Transverse colon (tissue), 4 donors: ENCODE results near the gene KIDINS220. TPM values are rescaled to one million over a fixed set of nuclear protein-coding genes. Genes with fewer than 3 reads are reported as not detected.

Source experiments
- DNase-seq: peaks from one replicate; pipeline ENCODE4 v3.0.0-alpha.2; 2019
- H3K27ac ChIP-seq, 4 donors: fragments of 200-600 bp; sonication (generic); 2 replicates each; pipeline ENCODE4 v1.5.1; 2016 to 2018; ENCODE audit warnings: inconsistent platforms in 4 of 4
- H3K27me3 ChIP-seq: fragments of 200-600 bp; sonication (generic); 2 replicates; pipeline ENCODE4 v1.5.1; 2017; ENCODE audit warnings: inconsistent platforms
- H3K36me3 ChIP-seq, 4 donors: fragments of 200-600 bp; sonication (generic); 2 replicates each; pipeline ENCODE4 v1.5.1; 2017 to 2019; ENCODE audit warnings: inconsistent platforms in 4 of 4
- H3K4me1 ChIP-seq, 4 donors: fragments of 200-600 bp; sonication (generic); 2 replicates each; pipeline ENCODE4 v1.5.1; 2017 to 2020; ENCODE audit warnings: inconsistent platforms in 4 of 4
- H3K4me3 ChIP-seq, 4 donors: fragments of 200-600 bp; sonication (generic); 1 replicate in 1 of 4; 2 replicates in 3 of 4; pipeline versions ENCODE4 v1.5.1 to v1.6.1; 2017 to 2019; ENCODE audit warnings: inconsistent platforms in 4 of 4
- H3K9me3 ChIP-seq, 2 donors: fragments of 200-600 bp; sonication (generic); 2 replicates each; pipeline ENCODE4 v1.5.1; 2017 to 2019; ENCODE audit warnings: inconsistent platforms in 2 of 2
- CTCF ChIP-seq, 5 experiments: fragments of 200-600 bp in 3 of 5; fragments of 450-650 bp in 2 of 5; sonication (generic) in 3 of 5; IDR thresholded peaks; 1 replicate in 2 of 5; 2 replicates in 3 of 5; pipeline ENCODE4 v1.5.1; 2016 to 2017; ENCODE audit warnings: antibody characterized with exemption in 5 of 5, inconsistent platforms in 3 of 5, mild to moderate bottlenecking in 2 of 5, moderate library complexity in 1 of 5
- EP300 ChIP-seq: sonication (generic); formaldehyde crosslinking; IDR thresholded peaks from one replicate; pipeline ENCODE4 v1.6.1; 2017; ENCODE audit warnings: antibody characterized with exemption, low read depth
- POLR2A ChIP-seq: fragments of 450-650 bp; IDR thresholded peaks from one replicate; pipeline ENCODE4 v1.6.1; 2016; ENCODE audit warnings: antibody characterized with exemption, mild to moderate bottlenecking, moderate library complexity
- POLR2AphosphoS5 ChIP-seq, 3 donors: sonication (generic); formaldehyde crosslinking; IDR thresholded peaks; one replicate each; pipeline ENCODE4 v1.6.1; 2016; ENCODE audit warnings: antibody characterized with exemption in 3 of 3
- WGBS, 2 donors: methylation state at CpG; one replicate each; pipeline ENCODE4 v1.1.5; 2018; ENCODE audit warnings: low coverage in 1 of 2; 5-methylcytosine and 5-hydroxymethylcytosine counted together
- in situ Hi-C, 4 donors: fragments of 200-750 bp; cut with MboI; loops; one replicate each; pipeline versions ENCODE4 v1.15.0 to v1.15.1; 2017; ENCODE audit warnings: low sequenced_read_pairs in 3 of 4, low pct_ligation_motif_present in 1 of 4, low pct_unique_long_range_greater_than_20kb in 1 of 4
- intact Hi-C: fragments of 100-400 bp; cut with DNase I; formaldehyde crosslinking; loops from one replicate; pipeline ENCODE4 v1.15.1; 2023; ENCODE audit warnings: low total_unique reads
- total RNA-seq, 4 donors: library from RNA; depleted of rRNA; stranded (reverse); fragments of >200 nt; gene quantifications; one replicate each; pipeline ENCODE4 v1.1.0, GENCODE V29; 2016

KIDINS220 gene
- total RNA-seq, 4 donors from 2014 or later = 79.3 to 110 (median 85.9) TPM

DNA sequence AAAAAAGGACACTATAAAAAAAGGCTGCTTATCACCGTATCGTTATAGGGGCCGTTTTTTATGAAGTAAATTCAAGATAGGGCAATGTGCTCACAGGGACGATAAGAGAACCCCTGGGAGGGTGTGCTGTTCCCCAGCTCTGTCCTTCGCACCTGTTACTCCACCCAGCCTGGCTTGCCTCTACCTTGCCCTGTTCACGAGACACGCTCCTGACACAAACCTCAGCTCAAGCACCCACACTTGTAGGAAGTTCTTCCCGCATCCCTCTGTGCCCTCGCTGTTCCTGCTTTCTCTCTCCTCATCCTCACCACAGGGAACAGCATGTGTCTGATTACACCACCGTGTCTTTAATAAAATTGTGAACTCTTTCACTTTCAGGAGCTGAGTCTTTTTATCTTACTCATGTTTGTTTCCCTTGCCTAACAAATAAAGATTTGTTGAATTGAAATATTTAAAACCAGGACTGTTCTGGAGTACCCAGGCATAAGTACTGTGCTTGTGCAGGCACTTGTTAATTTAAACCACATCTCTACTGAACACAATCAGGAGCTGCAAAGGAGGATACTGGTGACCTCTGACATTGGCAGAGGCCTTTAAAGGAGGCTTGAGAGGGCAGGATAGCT, 26.0 kb upstream of the KIDINS220 start:
- H3K36me3 ChIP-seq = no peaks in the 10 kb centered on the region
- intact Hi-C loops = no loop called here
- TF ChIP-seq POLR2A = no peak
- TF ChIP-seq CTCF (IDR thresholded peaks at IDR 0.05) = no peak
- no peak for TF ChIP-seq EP300
- no peak for TF ChIP-seq POLR2AphosphoS5 (IDR thresholded peaks at IDR 0.05)
- WGBS, 2 donors = 77 to 84% methylated on average over 7 to 10 of the region's 10 CpGs
- no peak for DNase-seq
- H3K9me3 ChIP-seq = no peaks in the 10 kb centered on the region
- in situ Hi-C loops = loop anchor here in 1 of 4 donors (25.0 kb wide), 1 partner anchor 274 kb away; no protein-coding TSS in a partner anchor
- no peaks in the 10 kb centered on the region for H3K27me3 ChIP-seq
- H3K4me1 ChIP-seq = no peaks in the 10 kb centered on the region
- H3K27ac ChIP-seq = no peak overlapping the region
- no peak overlapping the region for H3K4me3 ChIP-seq

DNA sequence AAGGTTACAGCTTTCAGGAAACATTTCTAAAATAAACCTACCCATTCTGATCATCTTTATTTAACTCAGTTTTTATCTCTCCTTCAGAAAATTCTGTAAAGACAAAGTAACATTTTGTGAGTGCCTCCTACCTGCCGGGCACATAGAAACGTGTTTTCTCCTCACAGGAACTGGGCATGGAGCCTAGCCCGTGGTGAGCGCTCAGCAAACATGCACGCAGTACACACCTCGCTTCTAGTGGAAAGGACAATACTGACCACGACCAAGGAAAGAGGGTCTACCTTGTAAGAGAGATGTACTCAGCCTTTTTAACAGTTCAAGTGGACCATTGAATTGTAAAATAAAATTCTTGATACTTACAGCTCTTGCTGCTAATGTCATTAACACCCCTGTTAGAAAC, 24.8 kb upstream of the KIDINS220 start:
- no peak overlapping the region for H3K27ac ChIP-seq
- no peaks in the 10 kb centered on the region for H3K4me1 ChIP-seq
- in situ Hi-C loops (loop anchor here in 1 of 4 donors (25.0 kb wide), 1 partner anchor 275 kb away; no protein-coding TSS in a partner anchor), intact Hi-C loops (no loop called here)
- H3K27me3 ChIP-seq = no peaks in the 10 kb centered on the region
- no peak overlapping the region for H3K4me3 ChIP-seq
- H3K9me3 ChIP-seq = no peaks in the 10 kb centered on the region
- DNase-seq = no peak
- TF ChIP-seq POLR2AphosphoS5 (IDR thresholded peaks at IDR 0.05) (no peak), EP300 (no peak), CTCF (IDR thresholded peaks at IDR 0.05) (no peak), POLR2A (no peak)
- H3K36me3 ChIP-seq = no peaks in the 10 kb centered on the region
- WGBS, 2 donors = 93% methylated on average over 7 of the region's 7 CpGs; no CpG with 5 or more reads in 1 of the 2 donors

- in situ Hi-C loops = loop anchor here in 1 of 4 donors (25.0 kb wide), 1 partner anchor 276 kb away; no protein-coding TSS in a partner anchor
- no peaks in the 10 kb centered on the region for H3K36me3 ChIP-seq
- H3K27me3 ChIP-seq = no peaks in the 10 kb centered on the region
- no peaks in the 10 kb centered on the region for H3K9me3 ChIP-seq
- no peak for TF ChIP-seq POLR2A
- no peak for TF ChIP-seq CTCF (IDR thresholded peaks at IDR 0.05)
- TF ChIP-seq EP300 = no peak
- no peak for TF ChIP-seq POLR2AphosphoS5 (IDR thresholded peaks at IDR 0.05)
- no peak for DNase-seq
- WGBS, 2 donors = 97 to 100% methylated on average over 1 of the region's 1 CpG
- H3K4me1 ChIP-seq = no peaks in the 10 kb centered on the region
- no peak overlapping the region for H3K4me3 ChIP-seq
- no peak overlapping the region for H3K27ac ChIP-seq
- intact Hi-C loops = no loop called here
Measured at GRCh38 chr2:8861797-8862196, 24.4 kb upstream of the KIDINS220 start.

DNA sequence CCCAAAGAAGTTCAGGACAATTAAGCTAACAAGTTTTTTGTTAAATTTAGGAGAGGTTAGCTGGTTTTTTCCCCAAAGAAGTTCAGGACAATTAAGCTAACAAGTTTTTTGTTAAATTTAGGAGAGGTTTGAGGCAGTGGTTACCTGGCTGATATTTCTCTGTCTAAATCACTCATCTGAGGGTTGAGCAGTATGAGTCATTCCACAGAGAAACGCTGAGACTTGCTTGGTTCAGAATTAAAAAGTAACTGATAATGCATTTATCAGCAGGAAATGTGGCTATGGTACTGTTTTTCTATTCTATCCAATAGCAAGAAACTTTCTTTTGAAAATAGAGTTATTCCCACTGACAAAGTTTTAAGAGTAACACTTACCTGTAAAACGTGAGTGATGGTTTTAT, 22.8 kb upstream of the KIDINS220 start:
- no peaks in the 10 kb centered on the region for H3K36me3 ChIP-seq
- intact Hi-C loops = no loop called here
- DNase-seq = no peak
- no peaks in the 10 kb centered on the region for H3K9me3 ChIP-seq
- H3K4me1 ChIP-seq = no peaks in the 10 kb centered on the region
- H3K27ac ChIP-seq = no peak overlapping the region
- whole genome bisulfite sequencing, 2 donors = 49 to 62% methylated on average over 2 of the region's 2 CpGs
- no peak for TF ChIP-seq CTCF (IDR thresholded peaks at IDR 0.05)
- TF ChIP-seq POLR2AphosphoS5 (IDR thresholded peaks at IDR 0.05) = no peak
- TF ChIP-seq EP300 = no peak
- TF ChIP-seq POLR2A = no peak
- no peaks in the 10 kb centered on the region for H3K27me3 ChIP-seq
- no peak overlapping the region for H3K4me3 ChIP-seq
- in situ Hi-C loops = loop anchor here in 1 of 4 donors (25.0 kb wide), 1 partner anchor 277 kb away; no protein-coding TSS in a partner anchor
